GM10847 (cell line): ENCODE data around the gene GLCCI1.

ENCODE experiments used
- POLR2A ChIP-seq: IDR thresholded peaks from 2 replicates; pipeline ENCODE4 v1.6.1; 2011; ENCODE audit not compliant: insufficient read length; ENCODE audit errors: extremely low read depth

The GLCCI1 gene

DNA sequence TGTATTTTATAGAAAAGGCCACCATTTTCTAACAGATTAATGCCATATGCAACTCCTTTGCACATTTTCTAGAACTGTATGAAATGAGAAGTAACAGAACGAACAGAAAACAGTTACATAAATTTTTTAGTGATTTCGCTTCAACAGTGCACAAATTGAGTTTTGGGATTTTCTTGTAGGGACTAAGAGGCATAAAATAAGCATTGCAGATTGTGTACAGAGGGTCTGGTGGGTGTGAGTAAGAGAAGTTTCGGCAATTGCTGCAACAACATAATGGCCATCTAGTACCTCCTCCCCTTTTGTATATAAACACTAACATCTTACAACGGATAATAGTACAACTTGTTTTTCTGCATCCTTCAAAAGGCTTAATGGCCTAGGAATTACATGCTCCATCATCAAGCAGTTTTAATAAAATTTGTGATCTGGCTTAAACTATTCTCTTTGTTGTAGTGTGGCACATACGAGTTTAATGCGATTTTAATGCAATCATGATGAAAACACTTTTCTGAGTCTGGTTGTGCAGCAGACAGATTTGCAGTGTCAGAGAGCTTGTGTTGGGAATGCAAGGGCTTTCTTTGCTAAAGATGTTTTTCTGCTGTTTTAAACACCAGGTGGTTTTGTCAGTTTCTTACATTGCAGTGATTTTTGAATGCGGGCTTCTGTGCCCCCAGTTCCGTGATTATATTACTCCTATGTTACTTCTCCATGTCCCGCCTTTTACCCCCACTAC, 2.9 kb downstream of the GLCCI1 start:
- TF ChIP-seq POLR2A, result no peak

DNA sequence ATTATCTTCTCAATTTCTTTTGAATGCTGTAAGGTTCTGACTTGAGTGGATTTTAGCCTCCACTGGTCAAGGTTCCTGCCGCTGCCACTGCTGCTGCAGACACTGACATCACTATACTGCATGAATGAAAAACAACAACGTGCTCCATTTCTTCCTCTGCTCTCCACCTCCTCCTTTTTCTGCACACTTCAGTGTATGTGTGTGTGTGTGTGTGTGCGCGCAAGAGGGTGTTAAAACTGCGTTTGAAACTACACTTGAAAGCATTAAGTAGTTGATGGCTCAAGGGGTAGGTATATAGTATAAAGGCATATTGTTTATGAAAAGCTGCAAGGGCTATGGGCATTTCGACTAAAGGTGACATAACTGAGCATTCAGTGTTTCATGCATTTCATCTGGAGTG, 3.5 kb downstream of the GLCCI1 start:
- no peak for TF ChIP-seq POLR2A

DNA sequence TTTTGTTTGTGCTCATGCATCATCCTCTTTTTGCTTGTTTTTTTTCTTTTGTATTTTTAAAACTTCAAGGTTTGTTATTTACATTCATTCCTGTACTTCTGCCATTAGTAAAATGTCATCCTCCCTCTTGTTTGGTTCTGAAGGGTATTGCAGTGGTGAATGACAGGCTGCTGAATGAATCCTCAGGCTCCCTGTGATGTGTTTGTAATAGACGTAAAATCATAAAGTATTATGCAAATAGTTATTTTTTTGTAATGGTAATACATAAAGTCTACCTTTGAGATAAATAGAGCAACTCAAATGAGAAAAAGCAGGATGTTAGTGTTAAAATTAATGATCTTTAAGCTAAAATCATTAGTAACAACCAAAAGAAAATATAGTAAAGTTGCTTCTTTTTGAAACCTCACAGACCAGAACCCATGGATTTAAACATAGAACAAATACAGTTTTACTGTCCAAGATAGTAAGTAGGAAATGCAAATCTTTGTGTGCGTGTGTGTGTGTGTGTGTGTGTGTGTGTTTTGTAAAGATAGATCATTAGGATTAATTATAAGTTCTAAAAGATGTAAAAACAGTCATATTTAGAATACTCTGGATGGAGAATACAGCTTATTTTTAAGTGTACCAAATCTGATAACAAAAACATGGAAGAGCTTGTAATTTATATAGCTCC, 4.5 kb downstream of the GLCCI1 start:
- no peak for TF ChIP-seq POLR2A

DNA sequence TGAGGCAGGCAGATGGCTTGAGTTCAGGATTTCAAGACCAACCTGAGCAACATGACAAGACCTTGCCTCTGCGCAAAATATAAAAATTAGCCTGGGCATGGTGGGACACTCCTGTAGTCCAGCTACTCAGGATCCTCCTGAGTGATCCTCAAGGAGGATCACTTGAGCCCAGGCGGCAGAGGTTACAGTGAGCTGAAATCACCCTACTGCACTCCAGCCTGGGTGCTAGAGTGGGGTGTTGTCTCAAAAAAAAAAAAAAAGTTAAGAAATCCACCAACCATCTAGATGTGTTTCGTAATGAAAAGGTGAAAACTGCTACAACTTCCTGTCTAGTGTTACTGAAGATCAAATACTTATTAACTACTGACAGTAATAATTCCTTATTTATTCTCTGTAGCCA, 8.1 kb downstream of the GLCCI1 start:
- TF ChIP-seq POLR2A, result no peak

DNA sequence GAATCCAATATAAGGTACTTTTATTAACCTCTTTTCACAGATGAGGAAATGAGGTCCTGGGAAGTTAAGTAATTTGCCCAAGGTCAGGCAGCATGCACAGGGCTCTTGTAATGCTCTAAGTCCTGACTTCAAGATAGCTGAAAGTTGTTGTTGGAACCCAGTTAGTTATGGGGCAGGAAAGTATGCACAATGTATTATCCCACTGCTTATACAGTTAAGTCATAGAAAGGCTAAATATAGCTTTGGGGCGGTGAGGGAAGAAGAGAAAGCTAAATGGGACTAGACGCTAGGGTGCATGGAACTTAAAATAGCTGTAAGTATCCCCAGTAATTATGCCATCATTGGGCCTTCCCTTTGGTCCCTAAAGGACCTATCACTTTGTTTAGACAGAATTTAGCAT, 9.2 kb downstream of the GLCCI1 start:
- TF ChIP-seq POLR2A, result no peak

DNA sequence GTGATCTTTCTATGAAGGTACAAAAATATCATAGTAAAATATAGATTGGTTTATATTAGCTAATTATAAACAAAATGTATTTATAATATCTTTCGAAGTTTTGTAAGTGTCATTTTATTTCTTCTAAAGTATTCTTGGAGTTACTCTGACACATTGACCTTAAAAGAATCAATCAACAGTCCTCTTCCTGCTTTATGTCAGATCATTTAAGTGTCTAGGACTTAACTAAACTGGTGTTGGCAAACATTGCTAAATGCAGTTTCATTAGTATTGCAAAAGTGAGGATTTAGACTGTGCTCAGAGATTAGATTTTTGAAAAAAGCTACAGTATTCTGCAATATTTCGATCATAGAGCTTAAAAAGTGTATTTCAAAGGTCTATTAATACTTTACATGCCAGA, 10.3 kb downstream of the GLCCI1 start:
- no peak for TF ChIP-seq POLR2A

DNA sequence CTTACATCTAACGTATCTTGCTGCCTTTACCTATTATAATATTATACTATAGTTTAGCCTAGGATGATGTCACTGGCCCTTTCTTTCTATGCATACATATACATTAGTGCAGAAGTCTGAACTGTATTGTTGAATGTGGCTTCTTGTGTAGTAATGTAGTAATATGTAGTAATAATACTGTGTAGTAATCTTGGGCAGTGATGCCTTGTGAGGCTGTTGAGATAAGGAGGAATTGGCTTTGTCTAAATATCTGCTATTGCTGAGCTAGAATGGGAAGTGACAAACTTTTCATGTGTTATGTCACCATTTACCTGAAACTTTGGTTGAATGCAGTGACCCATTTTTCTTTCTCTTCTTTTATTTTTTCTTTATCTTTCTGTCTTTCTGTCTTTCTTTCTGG, 11.0 kb downstream of the GLCCI1 start:
- TF ChIP-seq POLR2A, result no peak

GRCh38 chr7:7980134-7980533, 11.5 kb downstream of the GLCCI1 start:
- TF ChIP-seq POLR2A, result no peak

- no peak for TF ChIP-seq POLR2A
Observed at GRCh38 chr7:7982904-7983303, 14.3 kb downstream of the GLCCI1 start.

GRCh38 chr7:7984424-7984823, 15.8 kb downstream of the GLCCI1 start:
- TF ChIP-seq POLR2A, result no peak

DNA sequence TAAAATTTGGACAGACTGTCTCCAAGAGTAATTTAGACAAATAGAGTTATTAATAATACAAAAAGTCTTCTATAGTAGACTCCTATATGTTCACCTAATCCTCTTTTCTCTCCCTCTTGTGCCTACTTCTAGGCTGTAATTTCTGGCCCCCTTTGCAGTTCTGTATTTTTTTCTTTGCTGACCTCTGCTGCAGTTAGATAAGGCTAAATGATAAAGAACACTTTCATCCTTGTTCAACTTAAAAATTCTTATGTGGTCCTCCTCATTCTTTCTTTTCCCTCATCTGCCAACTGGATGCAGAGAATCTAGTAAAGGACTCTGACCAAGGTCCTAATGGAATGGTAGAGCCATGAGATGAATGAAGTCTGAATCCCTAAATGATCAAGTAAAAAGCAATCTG, 20.1 kb downstream of the GLCCI1 start:
- TF ChIP-seq POLR2A, result no peak

GRCh38 chr7:7989133-7989532, 20.5 kb downstream of the GLCCI1 start:
- no peak for TF ChIP-seq POLR2A

DNA sequence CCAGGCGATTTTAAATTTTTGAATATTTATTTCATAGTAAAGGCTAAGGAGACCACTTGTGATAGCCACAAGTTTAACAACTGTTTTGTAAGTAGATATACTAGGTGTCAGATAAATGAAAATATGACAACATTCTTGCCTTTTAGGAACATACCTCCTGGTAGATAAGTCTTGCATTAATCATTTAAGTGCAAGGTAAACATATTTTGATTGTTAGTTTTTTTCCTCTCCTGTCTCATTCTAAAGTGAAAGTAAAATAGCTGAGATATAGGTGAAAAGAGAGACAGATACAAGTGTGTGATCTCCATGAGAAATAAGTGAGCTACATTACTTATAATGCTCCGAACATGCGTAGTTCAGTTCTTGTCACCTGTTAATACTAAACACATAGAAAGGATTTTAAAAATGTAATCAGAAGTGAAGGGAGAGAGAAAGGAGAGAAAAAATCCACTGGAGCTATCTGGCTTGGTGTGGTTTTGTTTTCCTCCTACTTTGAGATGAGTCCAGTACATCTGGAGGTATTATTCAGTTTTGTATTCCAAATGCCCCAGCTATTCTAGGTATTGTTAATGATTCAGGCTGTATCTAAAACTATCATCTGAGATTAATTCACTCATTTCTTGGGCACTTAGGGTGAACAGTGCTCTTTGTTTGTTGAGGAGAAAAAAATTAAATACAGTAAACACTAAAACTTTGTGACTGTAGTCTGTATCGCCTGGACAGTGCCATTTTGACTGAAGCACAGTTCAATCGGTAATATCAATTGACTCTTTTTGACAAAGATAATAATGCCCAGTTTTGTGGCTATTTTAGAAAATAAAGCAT, 21.2 kb downstream of the GLCCI1 start:
- TF ChIP-seq POLR2A, result no peak

- TF ChIP-seq POLR2A, result no peak
Observed at GRCh38 chr7:7990441-7990761, 21.8 kb downstream of the GLCCI1 start.

DNA sequence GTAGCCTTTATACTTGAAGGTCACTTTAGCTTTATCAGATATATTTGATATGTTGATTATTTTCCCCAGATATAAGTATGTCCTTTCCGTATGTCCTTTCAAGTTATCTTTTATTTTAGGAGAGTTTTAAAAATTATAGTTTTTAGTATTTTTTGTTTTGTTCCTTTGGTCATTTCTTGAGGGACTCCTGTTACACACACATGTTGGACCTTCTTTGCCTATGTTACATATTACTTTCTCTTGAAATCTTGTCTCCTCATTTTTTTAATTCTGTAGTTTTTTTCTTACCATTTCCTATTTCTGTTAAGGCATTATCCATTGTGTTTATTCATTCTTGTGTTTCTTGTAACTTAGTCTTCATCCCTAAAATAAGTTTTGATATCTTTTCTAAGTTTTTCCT, 23.9 kb downstream of the GLCCI1 start:
- no peak for TF ChIP-seq POLR2A

- TF ChIP-seq POLR2A, result no peak
Observed at GRCh38 chr7:7996568-7996967, 28.0 kb downstream of the GLCCI1 start.
